ENCODE results near the gene PAX8.

PAX8 gene

GRCh38 chr2:113253453-113253852, 25.3 kb downstream of the PAX8 start:
- no peak for ATAC-seq
- TF ChIP-seq ISL1 (CRISPR knock-in tag; IDR thresholded peaks at IDR 0.05) (no peak), ZC3H10 (CRISPR knock-in tag; IDR thresholded peaks at IDR 0.05) (no peak), GLIS3 (CRISPR knock-in tag; IDR thresholded peaks at IDR 0.05) (no peak), TSHZ2 (CRISPR knock-in tag; IDR thresholded peaks at IDR 0.05) (no peak), ZNF70 (CRISPR knock-in tag; IDR thresholded peaks at IDR 0.05) (no peak), TCF4 (CRISPR knock-in tag; IDR thresholded peaks at IDR 0.05; ENCODE audit: borderline replicate concordance) (no peak), TOX (CRISPR knock-in tag; IDR thresholded peaks at IDR 0.05; ENCODE audit: borderline replicate concordance) (no peak), ZNF565 (CRISPR knock-in tag; conservative IDR thresholded peaks at IDR 0.05; ENCODE audit: low read depth) (no peak), ARNTL (CRISPR knock-in tag; IDR thresholded peaks at IDR 0.05; ENCODE audit: borderline replicate concordance, low read depth) (no peak), PATZ1 (CRISPR knock-in tag; IDR thresholded peaks at IDR 0.05; ENCODE audit: borderline replicate concordance) (no peak), ZFP30 (CRISPR knock-in tag; IDR thresholded peaks at IDR 0.05) (no peak), CSDC2 (CRISPR knock-in tag; IDR thresholded peaks at IDR 0.05) (no peak), PPARA (CRISPR knock-in tag; IDR thresholded peaks at IDR 0.05; ENCODE audit: borderline replicate concordance) (no peak), ZFP3 (CRISPR knock-in tag; IDR thresholded peaks at IDR 0.05) (no peak)
- TF ChIP-seq, protein P1, sequence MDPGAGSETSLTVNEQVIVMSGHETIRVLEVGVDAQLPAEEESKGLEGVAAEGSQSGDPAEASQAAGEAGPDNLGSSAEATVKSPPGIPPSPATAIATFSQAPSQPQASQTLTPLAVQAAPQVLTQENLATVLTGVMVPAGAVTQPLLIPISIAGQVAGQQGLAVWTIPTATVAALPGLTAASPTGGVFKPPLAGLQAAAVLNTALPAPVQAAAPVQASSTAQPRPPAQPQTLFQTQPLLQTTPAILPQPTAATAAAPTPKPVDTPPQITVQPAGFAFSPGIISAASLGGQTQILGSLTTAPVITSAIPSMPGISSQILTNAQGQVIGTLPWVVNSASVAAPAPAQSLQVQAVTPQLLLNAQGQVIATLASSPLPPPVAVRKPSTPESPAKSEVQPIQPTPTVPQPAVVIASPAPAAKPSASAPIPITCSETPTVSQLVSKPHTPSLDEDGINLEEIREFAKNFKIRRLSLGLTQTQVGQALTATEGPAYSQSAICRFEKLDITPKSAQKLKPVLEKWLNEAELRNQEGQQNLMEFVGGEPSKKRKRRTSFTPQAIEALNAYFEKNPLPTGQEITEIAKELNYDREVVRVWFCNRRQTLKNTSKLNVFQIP (CRISPR knock-in tag; IDR thresholded peaks at IDR 0.05; ENCODE audit: borderline replicate concordance, low read depth): no peak
- TF ChIP-seq, protein P2, sequence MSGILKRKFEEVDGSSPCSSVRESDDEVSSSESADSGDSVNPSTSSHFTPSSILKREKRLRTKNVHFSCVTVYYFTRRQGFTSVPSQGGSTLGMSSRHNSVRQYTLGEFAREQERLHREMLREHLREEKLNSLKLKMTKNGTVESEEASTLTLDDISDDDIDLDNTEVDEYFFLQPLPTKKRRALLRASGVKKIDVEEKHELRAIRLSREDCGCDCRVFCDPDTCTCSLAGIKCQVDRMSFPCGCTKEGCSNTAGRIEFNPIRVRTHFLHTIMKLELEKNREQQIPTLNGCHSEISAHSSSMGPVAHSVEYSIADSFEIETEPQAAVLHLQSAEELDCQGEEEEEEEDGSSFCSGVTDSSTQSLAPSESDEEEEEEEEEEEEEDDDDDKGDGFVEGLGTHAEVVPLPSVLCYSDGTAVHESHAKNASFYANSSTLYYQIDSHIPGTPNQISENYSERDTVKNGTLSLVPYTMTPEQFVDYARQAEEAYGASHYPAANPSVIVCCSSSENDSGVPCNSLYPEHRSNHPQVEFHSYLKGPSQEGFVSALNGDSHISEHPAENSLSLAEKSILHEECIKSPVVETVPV (CRISPR knock-in tag; IDR thresholded peaks at IDR 0.05): no peak

DNA sequence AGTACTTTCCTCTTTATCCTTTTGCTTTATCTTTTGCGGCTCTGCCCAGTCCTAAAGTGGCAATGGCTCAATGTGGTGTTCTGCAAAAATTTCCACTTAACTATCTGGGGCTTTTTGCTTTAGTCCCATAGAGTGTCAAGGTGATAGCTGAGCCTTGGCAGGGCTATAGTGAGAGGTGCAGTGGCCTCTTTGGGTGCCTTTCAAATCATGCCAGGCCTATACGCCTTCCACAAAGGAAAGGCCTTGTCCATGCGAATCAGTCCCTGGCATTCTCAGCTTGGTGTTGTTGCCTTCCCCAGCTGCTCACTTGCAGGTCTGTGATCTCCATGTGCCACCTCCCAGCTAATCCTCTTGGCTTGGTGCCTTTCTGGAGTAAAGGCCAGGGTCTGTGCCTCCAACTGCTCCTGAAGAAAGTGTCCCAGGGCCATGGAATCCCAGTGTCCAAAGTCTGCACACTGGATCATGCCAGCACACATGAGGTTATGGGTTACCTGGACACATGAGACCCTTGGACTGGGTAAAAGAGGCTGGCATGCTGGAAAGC, 26.6 kb downstream of the PAX8 start:
- no peak for ATAC-seq
- TF ChIP-seq PPARA (CRISPR knock-in tag; IDR thresholded peaks at IDR 0.05; ENCODE audit: borderline replicate concordance) (no peak), ARNTL (CRISPR knock-in tag; IDR thresholded peaks at IDR 0.05; ENCODE audit: borderline replicate concordance, low read depth) (no peak), OSR1 (CRISPR knock-in tag; IDR thresholded peaks at IDR 0.05) (no peak), ZNF70 (CRISPR knock-in tag; IDR thresholded peaks at IDR 0.05) (no peak), SNAI2 (CRISPR knock-in tag; IDR thresholded peaks at IDR 0.05) (no peak), TCF4 (CRISPR knock-in tag; IDR thresholded peaks at IDR 0.05; ENCODE audit: borderline replicate concordance) (no peak), ZNF565 (CRISPR knock-in tag; conservative IDR thresholded peaks at IDR 0.05; ENCODE audit: low read depth) (no peak), ZFP3 (CRISPR knock-in tag; IDR thresholded peaks at IDR 0.05) (no peak), TSHZ2 (CRISPR knock-in tag; IDR thresholded peaks at IDR 0.05) (no peak)
- TF ChIP-seq, protein P2 (CRISPR knock-in tag; IDR thresholded peaks at IDR 0.05): no peak
